NCI-H2196 treated with DMSO at 0.1 percent for 48 hours (cell line): Measurements from ENCODE around the gene TBCK.

ENCODE experiments used
- DNase-seq: peaks from one replicate; lab custom pipeline; 2025; ENCODE audit not compliant: unreplicated experiment; lab: John Stamatoyannopoulos, UW

The TBCK gene

GRCh38 chr4:106287353-106287969 lies 28.5 kb downstream of the TBCK start:
- no peak for DNase-seq

GRCh38 chr4:106286611-106287010 lies 29.4 kb downstream of the TBCK start:
- no peak for DNase-seq

GRCh38 chr4:106284227-106284626 lies 31.8 kb downstream of the TBCK start:
- DNase-seq: no peak

GRCh38 chr4:106277140-106277675 lies 38.8 kb downstream of the TBCK start:
- no peak for DNase-seq

GRCh38 chr4:106273831-106274230 lies 42.2 kb downstream of the TBCK start:
- DNase-seq: no peak

- no peak for DNase-seq
Measured at GRCh38 chr4:106270736-106271135, 45.3 kb downstream of the TBCK start.

- DNase-seq: no peak
Measured at GRCh38 chr4:106269711-106270110, 46.3 kb downstream of the TBCK start.

GRCh38 chr4:106268786-106269185 lies 47.2 kb downstream of the TBCK start:
- no peak for DNase-seq

- DNase-seq: no peak
Measured at GRCh38 chr4:106266201-106266600, 49.8 kb downstream of the TBCK start.

- DNase-seq: no peak
Measured at GRCh38 chr4:106264331-106264728, 51.7 kb downstream of the TBCK start.

- DNase-seq: no peak
Measured at GRCh38 chr4:106263594-106264330, 52.2 kb downstream of the TBCK start.

GRCh38 chr4:106261980-106262379 lies 54.0 kb downstream of the TBCK start:
- no peak for DNase-seq

GRCh38 chr4:106258145-106259045 lies 57.6 kb downstream of the TBCK start:
- no peak for DNase-seq

GRCh38 chr4:106256190-106256589 lies 59.8 kb downstream of the TBCK start:
- DNase-seq: no peak

GRCh38 chr4:106255195-106255594 lies 60.8 kb downstream of the TBCK start:
- DNase-seq: no peak

GRCh38 chr4:106253364-106254129 lies 62.5 kb downstream of the TBCK start:
- no peak for DNase-seq

- DNase-seq: no peak
Measured at GRCh38 chr4:106247600-106247999, 68.4 kb downstream of the TBCK start.

- no peak for DNase-seq
Measured at GRCh38 chr4:106246441-106246840, 69.6 kb downstream of the TBCK start.

- DNase-seq: no peak
Measured at GRCh38 chr4:106245176-106245575, 70.8 kb downstream of the TBCK start.

- no peak for DNase-seq
Measured at GRCh38 chr4:106240699-106241098, 75.3 kb downstream of the TBCK start.
